Measurements from ENCODE around the gene TPSD1. TPM values are rescaled to one million over a fixed set of nuclear protein-coding genes. Genes with fewer than 3 reads are reported as not detected.
A peak's percentile ranks its signal among the peaks of the same experiment; 100 is the strongest.

TPSD1 gene
- total and polyA plus RNA-seq, 9 of the 15 experiments (the other 6 are each of a cell fraction or from before 2014, with no cell fraction given) = not detected

DNA sequence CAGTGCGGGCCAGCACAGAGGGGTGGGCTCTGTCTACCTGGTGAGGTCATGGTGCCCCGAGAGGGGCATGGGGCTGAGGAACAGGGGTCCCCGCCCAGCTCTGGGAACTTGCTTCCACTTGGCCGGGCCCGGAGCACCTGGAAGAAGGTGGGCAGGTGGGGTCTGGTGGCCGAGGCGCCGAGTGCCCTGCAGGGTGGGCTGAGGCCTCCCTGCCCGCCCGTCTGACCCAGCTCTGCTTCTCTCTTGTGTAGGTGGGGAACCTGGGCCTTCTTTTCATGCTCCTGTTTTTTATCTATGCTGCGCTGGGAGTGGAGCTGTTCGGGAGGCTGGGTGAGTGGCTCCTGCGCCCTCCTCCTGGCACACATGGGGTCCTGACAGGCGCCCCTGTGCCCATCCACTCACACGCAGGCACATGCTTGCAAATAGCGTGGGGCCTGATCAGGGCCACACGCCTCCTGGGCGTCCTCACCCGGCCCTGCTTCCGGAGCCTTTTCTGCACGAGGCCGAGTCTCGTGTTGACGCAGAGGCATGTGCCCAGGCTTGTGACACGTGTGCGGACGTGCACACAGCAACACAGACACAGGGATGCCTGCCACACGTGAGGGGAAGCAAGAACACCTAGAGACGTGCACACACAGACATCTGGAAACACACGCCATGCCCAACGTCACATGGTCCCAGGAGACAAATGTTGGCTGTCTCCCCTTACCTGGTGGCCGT, 39.0 kb upstream of the TPSD1 start (continued):
- TF ChIP-seq MYNN (IDR thresholded peaks at IDR 0.05) = no peak
- TF ChIP-seq MYNN (CRISPR knock-in tag; IDR thresholded peaks at IDR 0.05) = no peak
- TF ChIP-seq RBM25 (IDR thresholded peaks at IDR 0.05; ENCODE audit: low read depth, low read length, severe bottlenecking) = no peak
- no peak for TF ChIP-seq MTA1 (IDR thresholded peaks at IDR 0.05; ENCODE audit: borderline replicate concordance)
- TF ChIP-seq ETV6 (IDR thresholded peaks at IDR 0.05; ENCODE audit: borderline replicate concordance in 1 of 2, low read depth in 2 of 2, low read length in 1 of 2) = no peak
- TF ChIP-seq ETV6 (CRISPR knock-in tag; IDR thresholded peaks at IDR 0.05; ENCODE audit: borderline replicate concordance) = no peak
- TF ChIP-seq PHB (CRISPR knock-in tag; IDR thresholded peaks at IDR 0.05) = no peak
- TF ChIP-seq, protein P1, sequence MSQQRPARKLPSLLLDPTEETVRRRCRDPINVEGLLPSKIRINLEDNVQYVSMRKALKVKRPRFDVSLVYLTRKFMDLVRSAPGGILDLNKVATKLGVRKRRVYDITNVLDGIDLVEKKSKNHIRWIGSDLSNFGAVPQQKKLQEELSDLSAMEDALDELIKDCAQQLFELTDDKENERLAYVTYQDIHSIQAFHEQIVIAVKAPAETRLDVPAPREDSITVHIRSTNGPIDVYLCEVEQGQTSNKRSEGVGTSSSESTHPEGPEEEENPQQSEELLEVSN (IDR thresholded peaks at IDR 0.05; ENCODE audit: borderline replicate concordance in 1 of 2, extremely low read depth in 1 of 2, insufficient read depth in 1 of 2, insufficient read length in 1 of 2, low read depth in 1 of 2, low read length in 1 of 2, poor library complexity in 1 of 2, severe bottlenecking in 1 of 2) = peak in 1 of 2 experiments; percentile 38
- no peak for TF ChIP-seq TRIM28 (IDR thresholded peaks at IDR 0.05)
- no peak for TF ChIP-seq SETDB1 (IDR thresholded peaks at IDR 0.05; ENCODE audit: low read length)
- no peak for TF ChIP-seq DNMT1 (IDR thresholded peaks at IDR 0.05)
- no peak for TF ChIP-seq TSC22D4 (tag; IDR thresholded peaks at IDR 0.05)
- no peak for TF ChIP-seq FIP1L1 (IDR thresholded peaks at IDR 0.05; ENCODE audit: low read depth, low read length, poor library complexity, severe bottlenecking)
- TF ChIP-seq IFI16 (CRISPR knock-in tag; IDR thresholded peaks at IDR 0.05) = no peak
- no peak for TF ChIP-seq TBP (optimal IDR thresholded peaks at IDR 0.05; ENCODE audit: low read depth, low read length)
